ENCODE results near the gene FAM3A. TPM values are rescaled to one million over a fixed set of nuclear protein-coding genes. Genes with fewer than 3 reads are reported as not detected.

The FAM3A gene
- total and polyA plus RNA-seq, 9 of the 15 experiments (the other 6 are each of a cell fraction or from before 2014, with no cell fraction given): 0.75 to 70.6 (median 27.0) TPM

DNA sequence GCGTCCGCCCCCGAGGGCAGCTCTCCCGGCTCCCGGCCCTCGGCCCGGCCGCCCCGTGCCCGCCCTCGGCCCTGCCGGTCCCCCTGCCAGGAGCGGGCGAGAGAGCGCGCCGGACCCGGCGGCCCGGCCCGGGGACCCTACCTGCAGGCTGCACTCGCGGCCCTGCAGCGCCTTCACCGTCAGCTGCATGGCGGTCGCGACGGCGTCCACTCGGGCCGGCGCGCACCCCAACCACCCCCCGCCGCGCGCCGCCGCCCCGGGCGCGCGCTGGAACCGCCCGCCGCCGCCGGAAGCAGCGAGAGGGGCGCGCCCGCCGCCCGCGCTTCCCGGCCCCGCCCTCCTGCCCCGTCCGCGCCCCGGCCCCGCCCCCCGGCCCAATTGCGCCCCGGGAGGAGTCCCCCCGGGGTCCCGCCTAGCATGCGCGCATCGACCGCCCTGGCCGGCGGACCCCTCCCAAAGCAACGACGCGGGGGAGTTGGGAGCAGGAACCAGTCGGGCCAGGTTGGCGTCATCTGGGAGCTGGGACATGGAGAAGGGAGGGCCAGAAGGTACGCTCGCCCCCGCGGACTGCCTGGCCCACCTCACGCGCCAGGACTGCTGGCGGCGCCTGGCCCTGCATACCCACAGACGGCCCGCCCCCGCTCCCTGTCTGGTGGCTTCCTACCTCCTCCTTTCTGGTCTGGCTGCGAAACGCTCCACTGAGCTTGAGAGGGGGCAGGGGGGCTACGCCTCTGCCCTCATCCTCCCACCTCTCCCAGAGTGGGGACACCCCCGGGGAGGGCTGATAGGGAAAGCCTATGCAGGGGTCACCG is 29.4 kb downstream of the FAM3A start, which contains the start of gene UBL4A (continued):
- TF ChIP-seq, protein P1, sequence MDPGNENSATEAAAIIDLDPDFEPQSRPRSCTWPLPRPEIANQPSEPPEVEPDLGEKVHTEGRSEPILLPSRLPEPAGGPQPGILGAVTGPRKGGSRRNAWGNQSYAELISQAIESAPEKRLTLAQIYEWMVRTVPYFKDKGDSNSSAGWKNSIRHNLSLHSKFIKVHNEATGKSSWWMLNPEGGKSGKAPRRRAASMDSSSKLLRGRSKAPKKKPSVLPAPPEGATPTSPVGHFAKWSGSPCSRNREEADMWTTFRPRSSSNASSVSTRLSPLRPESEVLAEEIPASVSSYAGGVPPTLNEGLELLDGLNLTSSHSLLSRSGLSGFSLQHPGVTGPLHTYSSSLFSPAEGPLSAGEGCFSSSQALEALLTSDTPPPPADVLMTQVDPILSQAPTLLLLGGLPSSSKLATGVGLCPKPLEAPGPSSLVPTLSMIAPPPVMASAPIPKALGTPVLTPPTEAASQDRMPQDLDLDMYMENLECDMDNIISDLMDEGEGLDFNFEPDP (CRISPR knock-in tag; IDR thresholded peaks at IDR 0.05): no peak
- TF ChIP-seq, protein P2, sequence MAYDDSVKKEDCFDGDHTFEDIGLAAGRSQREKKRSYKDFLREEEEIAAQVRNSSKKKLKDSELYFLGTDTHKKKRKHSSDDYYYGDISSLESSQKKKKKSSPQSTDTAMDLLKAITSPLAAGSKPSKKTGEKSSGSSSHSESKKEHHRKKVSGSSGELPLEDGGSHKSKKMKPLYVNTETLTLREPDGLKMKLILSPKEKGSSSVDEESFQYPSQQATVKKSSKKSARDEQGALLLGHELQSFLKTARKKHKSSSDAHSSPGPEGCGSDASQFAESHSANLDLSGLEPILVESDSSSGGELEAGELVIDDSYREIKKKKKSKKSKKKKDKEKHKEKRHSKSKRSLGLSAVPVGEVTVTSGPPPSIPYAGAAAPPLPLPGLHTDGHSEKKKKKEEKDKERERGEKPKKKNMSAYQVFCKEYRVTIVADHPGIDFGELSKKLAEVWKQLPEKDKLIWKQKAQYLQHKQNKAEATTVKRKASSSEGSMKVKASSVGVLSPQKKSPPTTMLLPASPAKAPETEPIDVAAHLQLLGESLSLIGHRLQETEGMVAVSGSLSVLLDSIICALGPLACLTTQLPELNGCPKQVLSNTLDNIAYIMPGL (CRISPR knock-in tag; IDR thresholded peaks at IDR 0.05): no peak
- TF ChIP-seq TARDBP (IDR thresholded peaks at IDR 0.05): no peak
- no peak for TF ChIP-seq ZNF583 (CRISPR knock-in tag; IDR thresholded peaks at IDR 0.05)
- TF ChIP-seq CBFA2T3 (IDR thresholded peaks at IDR 0.05): no peak
- no peak for TF ChIP-seq RFX7 (CRISPR knock-in tag; IDR thresholded peaks at IDR 0.05)
- TF ChIP-seq YY1 (IDR thresholded peaks at IDR 0.05; ENCODE audit: borderline replicate concordance in 1 of 3, control insufficient read depth in 1 of 3, extremely low read depth in 1 of 3, insufficient read depth in 3 of 3, insufficient read length in 1 of 3, insufficient replicate concordance in 2 of 3, low read depth in 1 of 3, low read length in 2 of 3): peak in 2 of 3 experiments; percentile 12 to 69
- TF ChIP-seq DPF2 (IDR thresholded peaks at IDR 0.05): no peak
- TF ChIP-seq, protein P3, sequence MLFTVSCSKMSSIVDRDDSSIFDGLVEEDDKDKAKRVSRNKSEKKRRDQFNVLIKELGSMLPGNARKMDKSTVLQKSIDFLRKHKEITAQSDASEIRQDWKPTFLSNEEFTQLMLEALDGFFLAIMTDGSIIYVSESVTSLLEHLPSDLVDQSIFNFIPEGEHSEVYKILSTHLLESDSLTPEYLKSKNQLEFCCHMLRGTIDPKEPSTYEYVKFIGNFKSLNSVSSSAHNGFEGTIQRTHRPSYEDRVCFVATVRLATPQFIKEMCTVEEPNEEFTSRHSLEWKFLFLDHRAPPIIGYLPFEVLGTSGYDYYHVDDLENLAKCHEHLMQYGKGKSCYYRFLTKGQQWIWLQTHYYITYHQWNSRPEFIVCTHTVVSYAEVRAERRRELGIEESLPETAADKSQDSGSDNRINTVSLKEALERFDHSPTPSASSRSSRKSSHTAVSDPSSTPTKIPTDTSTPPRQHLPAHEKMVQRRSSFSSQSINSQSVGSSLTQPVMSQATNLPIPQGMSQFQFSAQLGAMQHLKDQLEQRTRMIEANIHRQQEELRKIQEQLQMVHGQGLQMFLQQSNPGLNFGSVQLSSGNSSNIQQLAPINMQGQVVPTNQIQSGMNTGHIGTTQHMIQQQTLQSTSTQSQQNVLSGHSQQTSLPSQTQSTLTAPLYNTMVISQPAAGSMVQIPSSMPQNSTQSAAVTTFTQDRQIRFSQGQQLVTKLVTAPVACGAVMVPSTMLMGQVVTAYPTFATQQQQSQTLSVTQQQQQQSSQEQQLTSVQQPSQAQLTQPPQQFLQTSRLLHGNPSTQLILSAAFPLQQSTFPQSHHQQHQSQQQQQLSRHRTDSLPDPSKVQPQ (CRISPR knock-in tag; IDR thresholded peaks at IDR 0.05; ENCODE audit: borderline replicate concordance): no peak
- TF ChIP-seq ZNF766 (CRISPR knock-in tag; conservative IDR thresholded peaks at IDR 0.05): peak; percentile 91
- no peak for TF ChIP-seq SRF (CRISPR knock-in tag; IDR thresholded peaks at IDR 0.05)
- TF ChIP-seq, protein P4, sequence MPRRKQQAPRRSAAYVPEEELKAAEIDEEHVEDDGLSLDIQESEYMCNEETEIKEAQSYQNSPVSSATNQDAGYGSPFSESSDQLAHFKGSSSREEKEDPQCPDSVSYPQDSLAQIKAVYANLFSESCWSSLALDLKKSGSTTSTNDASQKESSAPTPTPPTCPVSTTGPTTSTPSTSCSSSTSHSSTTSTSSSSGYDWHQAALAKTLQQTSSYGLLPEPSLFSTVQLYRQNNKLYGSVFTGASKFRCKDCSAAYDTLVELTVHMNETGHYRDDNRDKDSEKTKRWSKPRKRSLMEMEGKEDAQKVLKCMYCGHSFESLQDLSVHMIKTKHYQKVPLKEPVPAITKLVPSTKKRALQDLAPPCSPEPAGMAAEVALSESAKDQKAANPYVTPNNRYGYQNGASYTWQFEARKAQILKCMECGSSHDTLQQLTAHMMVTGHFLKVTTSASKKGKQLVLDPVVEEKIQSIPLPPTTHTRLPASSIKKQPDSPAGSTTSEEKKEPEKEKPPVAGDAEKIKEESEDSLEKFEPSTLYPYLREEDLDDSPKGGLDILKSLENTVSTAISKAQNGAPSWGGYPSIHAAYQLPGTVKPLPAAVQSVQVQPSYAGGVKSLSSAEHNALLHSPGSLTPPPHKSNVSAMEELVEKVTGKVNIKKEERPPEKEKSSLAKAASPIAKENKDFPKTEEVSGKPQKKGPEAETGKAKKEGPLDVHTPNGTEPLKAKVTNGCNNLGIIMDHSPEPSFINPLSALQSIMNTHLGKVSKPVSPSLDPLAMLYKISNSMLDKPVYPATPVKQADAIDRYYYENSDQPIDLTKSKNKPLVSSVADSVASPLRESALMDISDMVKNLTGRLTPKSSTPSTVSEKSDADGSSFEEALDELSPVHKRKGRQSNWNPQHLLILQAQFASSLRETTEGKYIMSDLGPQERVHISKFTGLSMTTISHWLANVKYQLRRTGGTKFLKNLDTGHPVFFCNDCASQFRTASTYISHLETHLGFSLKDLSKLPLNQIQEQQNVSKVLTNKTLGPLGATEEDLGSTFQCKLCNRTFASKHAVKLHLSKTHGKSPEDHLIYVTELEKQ (CRISPR knock-in tag; IDR thresholded peaks at IDR 0.05): no peak
- TF ChIP-seq, protein P5, sequence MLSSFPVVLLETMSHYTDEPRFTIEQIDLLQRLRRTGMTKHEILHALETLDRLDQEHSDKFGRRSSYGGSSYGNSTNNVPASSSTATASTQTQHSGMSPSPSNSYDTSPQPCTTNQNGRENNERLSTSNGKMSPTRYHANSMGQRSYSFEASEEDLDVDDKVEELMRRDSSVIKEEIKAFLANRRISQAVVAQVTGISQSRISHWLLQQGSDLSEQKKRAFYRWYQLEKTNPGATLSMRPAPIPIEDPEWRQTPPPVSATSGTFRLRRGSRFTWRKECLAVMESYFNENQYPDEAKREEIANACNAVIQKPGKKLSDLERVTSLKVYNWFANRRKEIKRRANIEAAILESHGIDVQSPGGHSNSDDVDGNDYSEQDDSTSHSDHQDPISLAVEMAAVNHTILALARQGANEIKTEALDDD (IDR thresholded peaks at IDR 0.05): no peak
- TF ChIP-seq CSDE1 (IDR thresholded peaks at IDR 0.05): no peak
